Ishikawa (cell line): ENCODE results near the gene CWC27.

ENCODE experiments used
- CEBPB ChIP-seq: IDR thresholded peaks from 2 replicates; pipeline ENCODE4 v1.6.1; 2012
- CREB1 ChIP-seq: IDR thresholded peaks from 2 replicates; pipeline ENCODE4 v1.6.1; 2012; ENCODE audit warnings: low read depth
- EGR1 ChIP-seq: IDR thresholded peaks from 2 replicates; pipeline ENCODE4 v1.6.1; 2012
- EP300 ChIP-seq: IDR thresholded peaks from 2 replicates; pipeline ENCODE4 v1.6.1; 2012; ENCODE audit warnings: borderline replicate concordance
- FOXM1 ChIP-seq: IDR thresholded peaks from 2 replicates; pipeline ENCODE4 v1.6.1; 2012; ENCODE audit warnings: low read depth, borderline replicate concordance
- MAX ChIP-seq: IDR thresholded peaks from 2 replicates; pipeline ENCODE4 v1.6.1; 2012
- NFIC ChIP-seq: IDR thresholded peaks from 2 replicates; pipeline ENCODE4 v1.6.1; 2012
- RAD21 ChIP-seq: IDR thresholded peaks from 2 replicates; pipeline ENCODE4 v1.6.1; 2012; ENCODE audit warnings: low read depth
- TAF1 ChIP-seq: IDR thresholded peaks from 2 replicates; pipeline ENCODE4 v1.6.1; 2012; ENCODE audit warnings: low read depth, mild to moderate bottlenecking
- TCF12 ChIP-seq: IDR thresholded peaks from 2 replicates; pipeline ENCODE4 v1.6.1; 2012; ENCODE audit warnings: low read depth
- TEAD4 ChIP-seq: IDR thresholded peaks from 2 replicates; pipeline ENCODE4 v1.6.1; 2012
- YY1 ChIP-seq: IDR thresholded peaks from 2 replicates; pipeline ENCODE4 v1.6.1; 2012; ENCODE audit warnings: low read depth
- ZBTB7A ChIP-seq: IDR thresholded peaks from 2 replicates; pipeline ENCODE4 v1.6.1; 2012; ENCODE audit warnings: low read depth
- TF ChIP-seq, protein P1 (sequence below): IDR thresholded peaks from 2 replicates; pipeline ENCODE4 v1.6.1; 2012; ENCODE audit warnings: low read depth, mild to moderate bottlenecking
- TF ChIP-seq, protein P2 (sequence below): IDR thresholded peaks from 2 replicates; pipeline ENCODE4 v1.6.1; 2012

Gene CWC27

DNA sequence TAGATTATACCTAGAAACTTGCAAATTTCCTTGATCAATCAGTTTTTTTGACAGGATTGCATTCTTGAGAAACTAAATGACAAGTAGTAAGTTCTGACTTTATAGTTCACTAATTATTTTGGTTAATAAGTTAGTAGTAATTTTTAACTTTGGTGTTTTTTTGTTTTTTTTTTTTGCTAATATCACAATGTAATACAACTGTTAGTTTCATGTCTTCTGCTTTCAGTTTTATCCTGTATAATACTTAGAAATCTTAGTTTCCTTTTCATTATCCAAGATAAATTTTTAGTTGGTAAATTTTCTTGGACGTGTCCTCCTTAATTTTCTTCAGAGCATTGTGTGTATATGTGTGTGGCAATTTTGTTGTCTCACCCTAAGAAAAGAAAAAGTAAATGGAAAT is 57.8 kb downstream of the CWC27 start:
- TF ChIP-seq CREB1 (no peak), TAF1 (no peak), TEAD4 (no peak), MAX (no peak), EP300 (no peak), FOXM1 (no peak)
- TF ChIP-seq, protein P1, sequence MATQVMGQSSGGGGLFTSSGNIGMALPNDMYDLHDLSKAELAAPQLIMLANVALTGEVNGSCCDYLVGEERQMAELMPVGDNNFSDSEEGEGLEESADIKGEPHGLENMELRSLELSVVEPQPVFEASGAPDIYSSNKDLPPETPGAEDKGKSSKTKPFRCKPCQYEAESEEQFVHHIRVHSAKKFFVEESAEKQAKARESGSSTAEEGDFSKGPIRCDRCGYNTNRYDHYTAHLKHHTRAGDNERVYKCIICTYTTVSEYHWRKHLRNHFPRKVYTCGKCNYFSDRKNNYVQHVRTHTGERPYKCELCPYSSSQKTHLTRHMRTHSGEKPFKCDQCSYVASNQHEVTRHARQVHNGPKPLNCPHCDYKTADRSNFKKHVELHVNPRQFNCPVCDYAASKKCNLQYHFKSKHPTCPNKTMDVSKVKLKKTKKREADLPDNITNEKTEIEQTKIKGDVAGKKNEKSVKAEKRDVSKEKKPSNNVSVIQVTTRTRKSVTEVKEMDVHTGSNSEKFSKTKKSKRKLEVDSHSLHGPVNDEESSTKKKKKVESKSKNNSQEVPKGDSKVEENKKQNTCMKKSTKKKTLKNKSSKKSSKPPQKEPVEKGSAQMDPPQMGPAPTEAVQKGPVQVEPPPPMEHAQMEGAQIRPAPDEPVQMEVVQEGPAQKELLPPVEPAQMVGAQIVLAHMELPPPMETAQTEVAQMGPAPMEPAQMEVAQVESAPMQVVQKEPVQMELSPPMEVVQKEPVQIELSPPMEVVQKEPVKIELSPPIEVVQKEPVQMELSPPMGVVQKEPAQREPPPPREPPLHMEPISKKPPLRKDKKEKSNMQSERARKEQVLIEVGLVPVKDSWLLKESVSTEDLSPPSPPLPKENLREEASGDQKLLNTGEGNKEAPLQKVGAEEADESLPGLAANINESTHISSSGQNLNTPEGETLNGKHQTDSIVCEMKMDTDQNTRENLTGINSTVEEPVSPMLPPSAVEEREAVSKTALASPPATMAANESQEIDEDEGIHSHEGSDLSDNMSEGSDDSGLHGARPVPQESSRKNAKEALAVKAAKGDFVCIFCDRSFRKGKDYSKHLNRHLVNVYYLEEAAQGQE = no peak
- TF ChIP-seq, protein P2, sequence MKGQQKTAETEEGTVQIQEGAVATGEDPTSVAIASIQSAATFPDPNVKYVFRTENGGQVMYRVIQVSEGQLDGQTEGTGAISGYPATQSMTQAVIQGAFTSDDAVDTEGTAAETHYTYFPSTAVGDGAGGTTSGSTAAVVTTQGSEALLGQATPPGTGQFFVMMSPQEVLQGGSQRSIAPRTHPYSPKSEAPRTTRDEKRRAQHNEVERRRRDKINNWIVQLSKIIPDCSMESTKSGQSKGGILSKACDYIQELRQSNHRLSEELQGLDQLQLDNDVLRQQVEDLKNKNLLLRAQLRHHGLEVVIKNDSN = no peak

- TF ChIP-seq CREB1 (no peak), FOXM1 (no peak), CEBPB (no peak), NFIC (no peak), EGR1 (no peak), RAD21 (no peak), TEAD4 (no peak), MAX (no peak), EP300 (no peak), ZBTB7A (no peak), TCF12 (no peak), TAF1 (no peak), YY1 (no peak)
- TF ChIP-seq, protein P2 = no peak
- TF ChIP-seq, protein P1 = no peak
Observed at GRCh38 chr5:64827703-64828102, 59.0 kb downstream of the CWC27 start.

DNA sequence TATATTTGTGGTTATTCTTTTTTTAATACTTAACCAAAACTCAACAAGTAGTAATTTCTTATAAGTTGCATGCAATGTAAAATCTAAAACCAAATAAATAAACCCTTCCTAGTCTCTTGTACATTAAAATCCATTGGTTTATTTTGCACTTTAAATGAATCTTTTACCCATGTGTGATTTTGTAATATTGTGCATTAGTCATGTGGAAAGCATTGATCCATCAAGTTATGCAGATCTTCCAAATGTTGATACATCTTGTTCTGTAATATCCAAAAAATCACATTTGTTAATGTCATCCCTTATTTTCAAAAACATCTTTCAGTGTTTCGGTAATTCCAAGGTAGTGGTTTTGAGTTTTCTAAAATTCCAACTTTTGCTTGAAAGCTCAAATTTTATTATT is 63.3 kb downstream of the CWC27 start:
- TF ChIP-seq TEAD4 = no peak
- TF ChIP-seq TAF1 = no peak
- TF ChIP-seq EGR1 = no peak
- no peak for TF ChIP-seq CREB1
- TF ChIP-seq MAX = no peak
- TF ChIP-seq EP300 = no peak
- no peak for TF ChIP-seq TCF12
- no peak for TF ChIP-seq YY1
- no peak for TF ChIP-seq ZBTB7A
- no peak for TF ChIP-seq FOXM1
- TF ChIP-seq RAD21 = no peak
- no peak for TF ChIP-seq NFIC
- TF ChIP-seq CEBPB = no peak
- TF ChIP-seq, protein P2 = no peak
- TF ChIP-seq, protein P1 = no peak

GRCh38 chr5:64834037-64834436 is 65.3 kb downstream of the CWC27 start:
- no peak for TF ChIP-seq EGR1
- TF ChIP-seq YY1 = no peak
- no peak for TF ChIP-seq ZBTB7A
- TF ChIP-seq MAX = no peak
- no peak for TF ChIP-seq CREB1
- TF ChIP-seq, protein P1 = no peak
- TF ChIP-seq RAD21 = no peak
- no peak for TF ChIP-seq TAF1
- no peak for TF ChIP-seq FOXM1
- no peak for TF ChIP-seq NFIC
